Stimulated activated CD8-positive, alpha-beta memory T cell treated with anti-CD3 and anti-CD28 coated beads, Interleukin-4, amount 100 ng/mL, for 1 hour (primary cell): ENCODE data around the gene GRAMD2B.
"Not testable (repeated sequence)": the region's sequence is repeated elsewhere in the genome, so short reads cannot be mapped to it uniquely, and the experiment has no call there.

ENCODE experiments used
- DNase-seq, 2 donors: peaks; one replicate each; pipeline ENCODE4 v3.0.0-alpha.2; 2020; ENCODE audit warnings: low read depth in 2 of 2, low spot score in 1 of 2

Gene GRAMD2B

DNA sequence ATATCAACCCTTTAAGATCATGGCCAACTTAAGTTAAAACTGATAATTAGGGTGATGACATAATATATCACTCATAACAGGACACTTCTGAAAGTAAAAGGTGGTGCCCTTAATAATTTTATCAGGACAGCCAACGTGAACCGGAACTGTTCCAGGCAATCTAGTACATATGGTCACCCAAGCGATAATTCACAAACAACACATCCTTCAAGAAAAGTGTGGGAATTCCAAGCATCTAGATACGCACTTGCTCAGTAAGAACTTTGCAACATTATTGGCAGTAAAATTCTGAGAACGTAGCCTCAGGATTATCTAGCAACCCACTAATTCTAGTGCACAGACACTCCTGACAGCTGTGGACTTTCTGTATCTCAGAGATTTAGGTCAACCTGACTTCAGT, 86.1 kb downstream of the GRAMD2B start:
- no peak for DNase-seq

DNA sequence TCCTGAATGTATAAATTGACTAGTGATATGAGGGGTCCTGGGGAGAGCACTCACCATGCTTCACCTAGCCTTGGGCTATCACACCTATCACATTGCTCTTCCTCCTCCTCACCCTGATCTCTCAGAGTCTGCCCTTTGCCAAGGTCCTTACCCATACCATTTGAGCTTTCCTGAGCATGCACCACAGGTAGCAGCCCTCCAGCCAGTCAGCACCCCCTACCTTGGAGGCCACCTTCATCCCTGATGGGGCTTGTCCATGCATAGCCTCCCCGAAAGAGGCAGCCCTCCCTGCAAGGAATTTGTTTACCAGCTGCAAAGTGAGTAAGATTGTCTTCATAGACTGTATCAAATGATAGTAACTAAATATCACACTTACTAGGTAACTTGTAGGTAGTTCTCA, 88.8 kb downstream of the GRAMD2B start:
- DNase-seq, result no peak

DNA sequence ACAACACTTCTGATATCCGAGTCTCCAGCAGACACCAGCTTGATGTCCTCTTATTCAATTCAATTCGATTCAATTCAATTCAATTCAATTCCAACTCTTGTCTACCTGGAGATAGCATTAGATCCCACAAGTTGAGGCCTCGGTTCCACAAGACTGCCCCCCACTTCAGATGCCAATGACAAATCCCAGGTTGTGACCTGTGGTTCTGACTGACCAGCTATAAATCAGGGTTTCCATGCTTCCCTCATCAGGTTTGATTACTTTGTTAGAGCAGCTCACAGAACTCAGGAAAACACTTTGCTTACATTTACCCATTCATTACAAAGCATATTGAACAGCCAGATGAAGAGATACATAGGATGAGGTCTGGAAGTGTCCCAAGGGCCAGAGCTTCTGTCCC, 89.2 kb downstream of the GRAMD2B start:
- DNase-seq, result no peak

DNA sequence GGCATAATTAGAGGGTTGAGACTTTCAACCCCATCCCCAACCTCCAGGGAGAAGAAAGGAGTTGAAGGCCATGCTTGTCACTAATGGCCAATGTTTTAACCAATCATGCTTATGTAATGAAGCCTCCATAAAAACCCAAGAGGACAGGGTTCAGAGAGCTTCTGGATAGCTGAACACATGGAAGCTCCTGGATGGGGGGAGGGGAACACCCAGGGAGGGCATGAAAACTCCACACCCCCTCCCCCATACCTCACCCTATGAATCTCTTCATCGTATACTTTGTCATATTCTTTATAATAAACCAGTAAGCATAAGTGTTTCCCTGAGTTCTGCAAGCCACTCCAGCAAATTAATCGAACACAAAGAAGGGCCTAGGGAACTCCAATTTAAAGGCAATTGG, 90.1 kb downstream of the GRAMD2B start:
- no peak for DNase-seq

DNA sequence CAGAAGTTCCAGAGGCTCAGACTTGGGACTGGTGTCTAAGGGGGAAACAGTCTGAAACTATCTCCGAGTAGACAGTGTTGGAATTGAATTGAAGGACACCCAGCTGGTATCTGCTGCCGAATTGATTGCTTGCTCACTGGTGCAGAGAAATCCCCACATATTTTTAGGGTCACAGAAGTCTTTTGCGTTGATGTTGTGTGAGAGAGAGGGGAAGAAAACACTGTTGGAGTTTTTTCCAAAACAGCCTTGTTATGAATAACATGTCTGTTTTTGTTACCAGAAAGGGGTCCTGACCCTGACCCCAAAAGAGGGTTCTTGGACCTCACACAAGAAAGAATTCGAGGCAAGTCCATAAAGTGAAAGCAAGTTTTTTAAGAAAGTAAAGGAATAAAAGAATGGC, 90.5 kb downstream of the GRAMD2B start:
- no peak for DNase-seq

DNA sequence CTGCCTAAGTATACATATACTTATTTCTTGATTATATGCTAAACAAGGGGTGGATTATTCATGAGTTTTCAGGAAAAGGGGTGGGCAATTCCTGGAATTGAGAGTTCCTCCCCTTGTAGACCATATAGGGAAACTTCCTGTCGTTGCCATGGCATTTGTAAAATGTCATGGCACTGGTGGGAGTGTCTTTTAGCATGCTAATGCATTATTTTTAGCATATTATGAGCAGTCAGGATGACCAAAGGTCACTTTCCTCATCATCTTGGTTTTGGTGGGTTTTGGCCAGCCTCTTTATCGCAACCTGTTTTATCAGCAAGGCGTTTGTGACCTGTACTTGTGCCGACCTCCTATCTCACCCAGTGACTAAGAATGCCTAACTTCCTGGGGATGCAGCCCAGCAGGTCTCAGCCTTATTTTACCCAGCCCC, 90.9 kb downstream of the GRAMD2B start:
- DNase-seq, result no peak

DNA sequence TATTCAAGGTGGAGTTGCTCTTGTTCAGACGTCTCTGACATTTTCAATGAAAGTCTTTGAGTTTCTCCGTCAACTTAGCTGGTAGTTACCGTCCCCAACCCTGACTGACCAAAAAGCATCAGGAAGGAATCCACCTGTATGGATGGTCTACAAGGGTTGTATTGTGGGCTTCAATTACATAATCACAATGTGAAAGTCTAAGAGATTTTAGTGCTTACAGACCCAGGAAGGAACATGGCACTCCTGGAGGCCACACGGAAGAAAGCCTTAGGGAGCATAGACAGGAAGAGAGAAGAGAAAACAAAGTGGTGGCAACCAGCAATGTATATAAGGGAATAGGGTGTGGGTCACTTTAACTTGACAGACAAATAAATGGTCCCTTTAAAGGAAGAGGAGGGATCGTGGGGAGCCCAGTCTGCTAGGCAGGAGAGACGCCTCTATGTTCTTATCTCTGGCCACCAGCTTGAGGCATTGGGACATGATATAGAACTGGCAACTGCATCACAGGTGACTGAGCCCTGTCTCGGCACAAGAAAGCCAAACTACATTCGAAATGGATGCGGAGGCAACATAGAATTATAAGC, 91.4 kb downstream of the GRAMD2B start:
- DNase-seq, result no peak

DNA sequence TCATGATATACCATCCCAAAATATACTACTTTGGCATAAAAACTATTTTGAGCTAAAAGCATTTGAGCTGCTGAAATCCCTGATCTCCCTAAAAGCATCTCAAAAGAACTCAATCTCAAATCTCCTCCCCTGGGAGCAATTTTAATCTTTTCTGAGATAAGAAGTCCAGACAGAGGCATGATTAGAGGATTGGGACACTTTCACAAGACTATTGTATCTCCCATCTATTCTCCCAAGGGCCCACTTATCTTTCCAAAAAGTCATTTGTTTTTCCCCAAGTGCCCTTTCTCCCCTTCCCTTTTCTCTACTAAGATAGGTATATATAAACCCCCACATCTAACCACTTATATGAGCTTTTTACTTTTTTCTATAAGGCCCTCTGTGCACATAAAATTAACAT, 92.1 kb downstream of the GRAMD2B start:
- no peak for DNase-seq

DNA sequence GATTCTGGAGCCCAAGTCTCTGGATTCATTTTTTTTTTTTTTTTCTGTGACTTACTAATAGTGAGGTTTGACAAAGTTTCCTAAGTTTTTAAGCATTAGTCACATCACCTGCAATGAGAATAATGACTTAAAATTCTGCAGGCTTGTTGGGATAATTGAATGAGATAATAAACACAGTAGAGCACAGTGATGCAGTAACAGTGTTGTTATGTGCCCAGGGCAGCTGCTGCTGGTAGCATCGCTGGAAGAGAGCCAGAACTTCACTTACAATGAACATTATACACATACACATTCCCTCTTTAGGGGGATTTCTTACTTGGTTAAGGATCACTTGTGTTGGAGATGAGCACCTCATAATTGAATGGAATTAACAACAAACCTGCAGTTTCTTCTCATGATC, 92.9 kb downstream of the GRAMD2B start:
- no peak for DNase-seq

DNA sequence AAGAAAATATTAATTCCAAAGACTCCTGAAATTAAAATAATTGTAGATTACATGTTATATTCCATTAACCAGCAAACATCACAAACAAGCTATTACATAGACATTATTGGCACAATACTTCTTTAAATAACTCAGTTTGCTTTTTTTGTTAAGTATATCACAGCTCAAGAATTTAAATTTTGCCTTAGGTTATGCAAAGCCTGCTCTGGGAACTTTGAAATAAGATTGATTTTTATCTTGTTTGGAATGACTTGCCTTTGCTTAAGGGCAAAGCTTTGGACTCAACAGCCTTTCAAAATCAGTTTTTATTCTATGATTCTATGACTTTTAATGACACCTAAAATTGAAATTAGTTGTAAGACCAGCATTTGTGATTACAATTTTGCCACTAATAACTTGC, 93.6 kb downstream of the GRAMD2B start:
- DNase-seq, result no peak

DNA sequence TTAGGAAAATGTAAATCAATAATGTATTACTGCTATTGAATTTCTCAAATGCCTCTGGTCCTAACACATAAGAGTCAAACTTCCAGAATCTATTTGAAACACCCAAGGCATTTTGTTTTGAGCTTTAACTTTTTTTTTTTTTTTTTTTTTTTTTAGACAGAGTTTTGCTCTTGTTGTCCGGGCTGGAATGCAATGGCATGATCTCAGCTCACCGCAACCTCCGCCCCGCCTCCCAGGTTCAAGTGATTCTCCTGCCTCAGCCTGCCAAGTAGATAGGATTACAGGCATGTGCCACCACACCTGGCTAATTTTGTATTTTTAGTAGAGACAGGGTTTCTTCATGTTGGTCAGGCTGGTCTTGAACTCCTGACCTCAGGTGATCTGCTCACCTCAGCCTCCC, 96.0 kb downstream of the GRAMD2B start:
- DNase-seq, result not testable (repeated sequence)

DNA sequence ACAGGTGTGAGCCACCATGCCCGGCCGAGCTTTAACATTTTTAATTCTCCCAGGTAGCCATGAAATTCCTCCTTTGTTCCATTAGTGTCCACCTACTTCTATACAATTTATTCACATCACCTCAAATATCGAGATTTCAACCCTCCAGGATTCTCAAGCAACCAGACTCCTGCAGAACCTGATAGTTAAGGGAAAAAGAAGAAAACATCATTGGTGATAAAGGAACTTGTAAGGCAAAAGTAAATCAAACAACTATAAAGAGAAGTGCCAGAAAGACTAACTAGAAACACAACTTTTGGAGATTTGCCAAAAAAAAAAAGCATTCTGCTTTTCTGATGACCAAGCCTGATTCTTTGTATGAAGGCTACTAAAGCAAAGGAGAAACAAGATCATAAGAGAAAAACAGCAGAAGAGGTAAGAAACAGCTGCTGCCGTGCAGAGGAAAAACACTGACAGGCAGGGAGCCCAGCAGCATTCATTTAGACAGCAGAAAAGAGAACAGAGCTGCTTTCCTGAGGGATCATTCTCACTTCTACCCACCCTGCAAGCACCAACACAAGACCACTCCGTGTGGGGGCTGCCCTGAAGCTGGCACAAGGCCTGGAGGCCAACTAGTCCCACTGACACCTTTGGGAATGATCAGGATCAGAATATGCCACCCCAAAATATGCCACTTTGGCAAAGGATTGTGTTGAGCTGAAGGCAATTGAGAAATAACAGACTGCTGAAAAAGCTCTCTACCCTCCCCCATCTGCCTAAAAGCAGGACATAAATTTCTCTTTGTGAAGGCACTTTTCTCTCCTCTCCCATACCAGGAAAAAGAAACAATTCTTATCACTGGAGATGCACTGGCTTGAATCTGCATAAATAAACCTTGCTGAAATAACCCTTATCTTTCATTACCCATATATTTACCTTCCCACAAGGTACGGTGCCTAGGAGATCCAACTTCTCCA, 96.7 kb downstream of the GRAMD2B start:
- no peak for DNase-seq

DNA sequence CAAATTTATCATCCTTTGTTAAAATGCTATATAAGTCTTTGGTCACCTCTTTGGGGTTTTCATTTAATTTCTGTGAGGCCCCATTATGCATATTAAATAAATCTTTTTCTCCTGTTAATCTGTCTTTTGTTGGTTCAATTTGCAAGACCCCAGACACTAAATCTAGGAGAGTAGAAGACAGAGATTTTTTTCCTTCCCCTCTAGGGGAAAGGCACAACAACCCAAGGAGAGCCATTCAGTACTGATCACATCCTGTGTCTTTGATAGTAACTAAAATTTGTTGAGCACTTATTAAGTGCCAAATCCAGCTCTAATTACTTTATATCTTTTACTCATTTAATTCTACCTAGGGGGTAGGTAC, 97.4 kb downstream of the GRAMD2B start:
- DNase-seq, result no peak

DNA sequence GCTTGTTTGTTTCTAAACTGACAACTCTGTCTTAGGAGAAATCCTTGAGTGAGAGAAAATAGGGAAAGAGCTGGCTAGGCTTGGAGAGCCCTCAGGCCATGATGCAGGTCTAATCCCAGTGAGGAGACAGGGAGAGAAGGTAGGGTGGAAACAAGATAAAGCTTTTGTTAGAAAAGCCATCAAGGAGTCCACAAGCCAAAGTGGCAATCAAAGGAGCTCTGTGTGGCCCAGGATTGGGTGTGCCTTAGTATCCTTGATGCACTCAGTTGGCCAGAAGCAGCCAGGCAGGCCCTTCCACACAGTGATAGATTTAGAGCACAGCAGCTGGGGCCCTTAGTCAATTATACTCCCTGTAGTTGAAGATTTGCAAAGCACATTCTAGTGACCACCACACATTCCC, 97.9 kb downstream of the GRAMD2B start:
- no peak for DNase-seq

DNA sequence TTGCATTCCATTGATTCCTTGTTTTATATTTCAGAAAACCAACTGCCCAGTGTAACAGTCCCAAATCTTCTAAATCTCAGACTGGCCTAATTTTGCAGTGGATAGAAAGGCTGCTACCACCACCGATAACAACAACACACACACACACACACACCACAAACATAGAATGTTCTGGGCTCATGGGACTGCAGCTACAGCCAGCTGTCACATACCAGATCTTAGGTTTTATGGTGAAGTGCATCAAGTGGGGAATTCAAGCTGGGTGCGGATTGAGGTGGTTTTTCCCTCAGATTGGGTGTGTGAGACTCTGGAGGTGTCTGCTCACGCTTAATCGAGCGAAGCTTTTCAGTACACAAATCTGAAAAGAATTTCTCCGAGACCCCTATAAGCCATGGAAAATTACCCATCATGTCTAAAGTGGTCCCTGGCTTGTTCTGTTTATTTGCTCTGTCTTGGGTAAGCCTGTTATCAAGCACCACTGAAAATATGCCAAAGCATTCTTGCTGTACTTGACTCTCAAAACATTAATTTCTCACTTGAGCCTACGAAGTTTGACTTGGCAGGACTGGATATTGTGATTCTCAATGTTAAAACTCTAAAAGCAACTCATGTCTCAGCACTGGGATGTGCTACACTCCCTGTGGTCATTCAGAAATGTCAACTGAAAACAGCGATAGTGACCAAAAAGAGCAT, 100.8 kb downstream of the GRAMD2B start:
- DNase-seq, result no peak

DNA sequence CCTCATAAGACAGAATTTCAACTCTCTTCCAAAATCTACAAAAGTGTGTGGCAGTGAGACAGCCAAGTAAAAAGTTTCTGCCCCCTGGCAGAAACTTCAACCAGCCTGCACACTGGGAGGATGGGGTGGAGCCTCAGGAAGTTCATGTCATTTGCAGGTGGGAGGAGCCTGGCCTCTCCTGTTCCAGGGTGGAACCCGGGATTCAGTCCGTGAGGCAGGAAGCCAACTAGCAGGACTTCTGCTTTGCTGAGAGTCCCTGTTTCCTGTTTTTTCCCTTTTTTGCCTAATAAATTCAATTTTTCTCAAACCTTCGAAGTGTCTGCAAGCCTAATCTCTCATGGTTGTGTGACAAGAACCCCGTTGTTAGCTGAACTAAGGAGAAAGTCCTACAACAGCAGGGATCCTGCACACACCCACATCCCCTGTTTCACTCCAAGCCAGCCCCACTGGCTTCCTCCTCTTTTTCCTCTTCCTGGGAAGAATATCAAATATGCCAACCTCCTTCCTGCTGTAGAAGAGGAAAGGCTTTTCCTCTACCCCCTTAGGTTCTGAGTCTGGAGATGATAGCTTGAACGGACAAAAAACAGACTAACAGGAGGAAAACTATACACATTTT, 102.5 kb downstream of the GRAMD2B start:
- no peak for DNase-seq

DNA sequence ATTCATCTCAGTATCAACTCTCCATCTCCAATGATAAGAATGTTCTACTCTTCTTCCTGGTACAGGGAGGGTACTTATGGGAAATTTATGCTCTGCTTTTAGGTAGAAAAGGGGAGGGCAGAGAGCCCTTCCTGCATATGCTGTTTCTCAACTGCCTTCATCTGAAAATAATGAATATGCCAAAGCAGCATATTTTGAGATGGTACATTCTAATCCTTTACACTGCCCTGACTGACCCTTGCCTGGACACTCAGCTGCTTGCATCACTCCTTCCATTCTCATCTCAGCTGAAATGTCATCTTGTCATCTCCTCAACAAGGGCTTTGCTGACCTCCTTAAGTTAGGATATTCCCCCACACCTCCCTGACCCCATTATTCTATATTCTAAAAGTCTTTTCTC, 103.3 kb downstream of the GRAMD2B start:
- no peak for DNase-seq

DNA sequence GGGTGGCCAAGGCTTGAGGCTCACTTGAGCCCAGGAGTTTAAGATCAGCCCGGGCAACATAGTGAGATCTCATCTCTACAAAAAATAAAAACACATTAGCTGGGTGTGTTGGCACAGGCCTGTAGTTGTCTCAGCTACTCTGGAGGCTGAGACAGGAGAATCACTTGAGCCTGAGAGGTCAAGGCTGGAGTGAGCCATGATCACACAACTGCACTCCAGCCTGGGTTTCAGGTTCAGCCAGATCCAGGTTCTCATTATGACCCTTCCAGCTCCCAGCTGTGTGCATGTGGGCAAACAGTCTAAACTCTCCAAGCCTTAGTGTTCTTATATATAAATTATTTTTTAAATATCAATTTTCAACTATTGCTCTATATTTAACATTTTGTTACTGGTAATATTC, 103.9 kb downstream of the GRAMD2B start:
- DNase-seq, result no peak

DNA sequence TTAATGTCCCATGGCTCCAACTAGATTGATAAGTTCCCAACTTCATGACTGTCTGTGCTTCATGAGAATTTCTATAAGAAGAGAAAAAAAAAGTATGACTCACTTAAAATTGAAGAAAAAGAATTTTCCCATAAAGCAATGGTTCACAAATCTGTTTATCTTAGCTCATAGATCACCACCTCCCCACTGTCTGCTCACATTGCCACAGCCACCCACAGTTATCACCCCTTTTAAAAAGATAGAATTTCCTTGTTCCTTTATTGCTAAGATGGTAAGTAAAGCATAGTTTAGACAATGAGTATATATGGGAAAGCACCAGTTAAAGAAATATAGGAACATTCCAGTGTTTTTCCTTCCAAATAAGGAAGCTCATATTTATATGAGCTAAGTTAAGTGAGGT, 104.7 kb downstream of the GRAMD2B start:
- no peak for DNase-seq

DNA sequence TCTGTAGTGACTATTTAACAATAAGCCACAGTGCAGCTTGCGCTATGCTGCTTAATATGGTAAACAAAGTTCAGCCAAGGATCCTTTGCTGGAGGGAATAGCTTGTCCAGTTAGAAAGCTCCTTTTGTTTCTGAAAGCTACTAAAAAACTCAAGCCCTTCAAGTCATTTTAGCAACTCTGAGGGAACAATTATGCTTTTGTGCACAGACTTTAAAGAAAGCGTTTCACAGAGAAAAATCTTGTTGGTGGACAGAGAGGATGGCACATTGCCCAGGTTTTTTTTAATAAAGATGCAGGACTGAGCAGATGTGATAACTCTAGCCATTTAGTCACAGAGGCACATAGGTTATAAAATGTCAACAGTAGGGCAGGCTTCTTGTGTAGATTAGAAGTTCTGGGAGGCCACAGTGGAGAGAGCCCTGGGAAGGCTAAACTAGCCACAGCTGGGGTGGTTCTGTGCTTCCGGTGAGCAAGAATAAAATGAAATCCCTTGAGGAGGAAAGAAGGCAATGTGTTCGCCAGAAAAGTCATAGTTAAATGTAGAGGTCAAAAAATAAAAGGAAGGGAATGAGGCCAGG, 108.4 kb downstream of the GRAMD2B start:
- DNase-seq, result no peak

DNA sequence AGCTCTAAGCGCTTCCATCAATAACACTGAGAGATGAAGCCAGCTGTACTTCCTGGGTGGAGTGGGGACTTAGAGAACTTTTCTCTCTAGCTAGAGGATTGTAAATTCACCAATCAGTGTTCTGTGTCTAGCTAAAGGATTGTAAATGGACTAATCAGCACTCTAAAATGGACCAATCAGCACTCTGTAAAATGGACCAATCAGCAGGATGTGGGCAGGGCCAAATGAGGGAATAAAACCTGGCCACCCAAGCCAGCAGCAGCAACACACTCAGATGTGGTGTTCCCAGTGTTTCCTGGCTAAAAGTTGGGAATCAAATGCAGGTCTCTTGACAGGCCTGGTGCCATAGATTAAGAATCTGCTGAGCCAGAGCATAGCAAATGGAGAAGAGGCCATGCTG, 111.3 kb downstream of the GRAMD2B start:
- DNase-seq, result no peak
